ENCODE data around the gene VPS50.
"Not testable (repeated sequence)": the region's sequence is repeated elsewhere in the genome, so short reads cannot be mapped to it uniquely, and the experiment has no call there.

The VPS50 gene

DNA sequence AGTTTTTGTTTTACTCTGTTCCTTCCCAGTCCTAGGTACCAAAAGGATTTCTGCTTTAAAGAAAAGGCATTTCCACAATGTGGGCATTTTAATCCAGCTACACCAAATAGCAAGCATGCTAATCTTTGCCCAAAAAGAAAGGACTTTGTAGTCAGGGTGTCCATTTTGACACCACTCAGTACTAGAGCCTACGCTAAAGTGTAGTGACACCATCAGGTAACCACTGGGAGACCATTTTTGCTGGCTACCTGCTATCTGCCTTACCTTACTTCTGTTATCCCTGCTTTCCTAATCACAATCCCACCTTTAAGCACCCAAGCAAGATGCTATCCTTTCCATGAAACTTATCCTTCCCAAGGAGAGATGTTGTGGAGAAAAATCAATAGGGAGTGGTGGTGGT, 129.7 kb downstream of the VPS50 start:
- peaks cover 8% of the 10 kb centered on the region in 2 donors for H3K36me3 ChIP-seq (ENCODE audit: control insufficient read depth in 2 of 2, insufficient read depth in 2 of 2, low read length in 2 of 2)
- H3K4me1 ChIP-seq (ENCODE audit: control insufficient read depth in 2 of 2, insufficient read depth in 2 of 2, low read length in 2 of 2), result no peaks in the 10 kb centered on the region
- H3K27ac ChIP-seq (ENCODE audit: low read depth in 2 of 2, low read length in 2 of 2), result no peak overlapping the region
- no peaks in the 10 kb centered on the region for H3K27me3 ChIP-seq (ENCODE audit: control insufficient read depth in 2 of 2, insufficient read depth in 2 of 2, low read length in 2 of 2)
- no peak overlapping the region for H3K9ac ChIP-seq (ENCODE audit: low read depth in 1 of 2, low read length in 2 of 2)
- no peaks in the 10 kb centered on the region for H3K9me3 ChIP-seq (ENCODE audit: control insufficient read depth in 2 of 2, low read length in 2 of 2)
- H3K4me3 ChIP-seq (ENCODE audit: low read length in 2 of 2), result no peak overlapping the region

- Histone ChIP-seq H3K27me3 (ENCODE audit: control insufficient read depth in 2 of 2, insufficient read depth in 2 of 2, low read length in 2 of 2) (no peaks in the 10 kb centered on the region), H3K36me3 (ENCODE audit: control insufficient read depth in 2 of 2, insufficient read depth in 2 of 2, low read length in 2 of 2) (no peaks in the 10 kb centered on the region), H3K4me3 (ENCODE audit: low read length in 2 of 2) (no peak overlapping the region), H3K9me3 (ENCODE audit: control insufficient read depth in 2 of 2, low read length in 2 of 2) (no peaks in the 10 kb centered on the region), H3K27ac (ENCODE audit: low read depth in 2 of 2, low read length in 2 of 2) (no peak overlapping the region), H3K9ac (ENCODE audit: low read depth in 1 of 2, low read length in 2 of 2) (no peak overlapping the region), H3K4me1 (ENCODE audit: control insufficient read depth in 2 of 2, insufficient read depth in 2 of 2, low read length in 2 of 2) (no peaks in the 10 kb centered on the region)
These were observed 132.6 kb downstream of the VPS50 start for GRCh38 chr7:93364806-93365205.

DNA sequence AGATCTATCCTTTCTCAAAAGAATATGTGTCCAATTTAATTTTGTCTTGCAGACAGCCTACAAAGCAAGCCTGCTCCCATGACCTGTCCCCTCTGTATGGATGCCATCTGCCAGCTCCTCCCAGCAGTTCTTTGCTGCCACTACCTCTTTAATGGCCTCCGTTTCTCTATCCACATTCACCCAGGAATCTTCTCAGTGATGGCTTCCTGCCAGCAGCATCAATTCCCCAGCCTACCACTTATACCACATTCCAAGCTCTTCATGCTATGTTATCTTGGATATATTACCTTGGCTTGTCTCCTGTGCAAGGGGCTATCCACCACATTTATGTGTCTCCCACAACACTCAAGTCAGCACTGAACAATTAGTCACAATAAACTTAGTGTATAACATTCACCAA, 133.2 kb downstream of the VPS50 start:
- Histone ChIP-seq H3K36me3 (ENCODE audit: control insufficient read depth in 2 of 2, insufficient read depth in 2 of 2, low read length in 2 of 2) (no peaks in the 10 kb centered on the region), H3K27ac (ENCODE audit: low read depth in 2 of 2, low read length in 2 of 2) (no peak overlapping the region), H3K9ac (ENCODE audit: low read depth in 1 of 2, low read length in 2 of 2) (no peak overlapping the region), H3K4me3 (ENCODE audit: low read length in 2 of 2) (no peak overlapping the region), H3K4me1 (ENCODE audit: control insufficient read depth in 2 of 2, insufficient read depth in 2 of 2, low read length in 2 of 2) (no peaks in the 10 kb centered on the region), H3K9me3 (ENCODE audit: control insufficient read depth in 2 of 2, low read length in 2 of 2) (no peaks in the 10 kb centered on the region), H3K27me3 (ENCODE audit: control insufficient read depth in 2 of 2, insufficient read depth in 2 of 2, low read length in 2 of 2) (no peaks in the 10 kb centered on the region)

- H3K9me3 ChIP-seq (ENCODE audit: control insufficient read depth in 2 of 2, low read length in 2 of 2), result no peaks in the 10 kb centered on the region
- H3K9ac ChIP-seq (ENCODE audit: low read depth in 1 of 2, low read length in 2 of 2), result no peak overlapping the region
- H3K27me3 ChIP-seq (ENCODE audit: control insufficient read depth in 2 of 2, insufficient read depth in 2 of 2, low read length in 2 of 2), result no peaks in the 10 kb centered on the region
- no peaks in the 10 kb centered on the region for H3K4me1 ChIP-seq (ENCODE audit: control insufficient read depth in 2 of 2, insufficient read depth in 2 of 2, low read length in 2 of 2)
- H3K4me3 ChIP-seq (ENCODE audit: low read length in 2 of 2), result no peak overlapping the region
- no peak overlapping the region for H3K27ac ChIP-seq (ENCODE audit: low read depth in 2 of 2, low read length in 2 of 2)
- H3K36me3 ChIP-seq (ENCODE audit: control insufficient read depth in 2 of 2, insufficient read depth in 2 of 2, low read length in 2 of 2), result no peaks in the 10 kb centered on the region
These were observed 134.7 kb downstream of the VPS50 start for GRCh38 chr7:93366816-93367215.

GRCh38 chr7:93367254-93367653, 135.1 kb downstream of the VPS50 start:
- Histone ChIP-seq H3K27ac (ENCODE audit: low read depth in 2 of 2, low read length in 2 of 2) (no peak overlapping the region), H3K4me3 (ENCODE audit: low read length in 2 of 2) (no peak overlapping the region), H3K36me3 (ENCODE audit: control insufficient read depth in 2 of 2, insufficient read depth in 2 of 2, low read length in 2 of 2) (no peaks in the 10 kb centered on the region)

GRCh38 chr7:93370937-93371336, 138.8 kb downstream of the VPS50 start:
- not testable (repeated sequence) for H3K4me1 ChIP-seq (ENCODE audit: control insufficient read depth in 2 of 2, insufficient read depth in 2 of 2, low read length in 2 of 2); H3K27ac ChIP-seq (ENCODE audit: low read depth in 2 of 2, low read length in 2 of 2); H3K9me3 ChIP-seq (ENCODE audit: control insufficient read depth in 2 of 2, low read length in 2 of 2); H3K27me3 ChIP-seq (ENCODE audit: control insufficient read depth in 2 of 2, insufficient read depth in 2 of 2, low read length in 2 of 2); H3K4me3 ChIP-seq (ENCODE audit: low read length in 2 of 2); H3K9ac ChIP-seq (ENCODE audit: low read depth in 1 of 2, low read length in 2 of 2); H3K36me3 ChIP-seq (ENCODE audit: control insufficient read depth in 2 of 2, insufficient read depth in 2 of 2, low read length in 2 of 2)

More at GRCh38 chr7:93367254-93367653, 135.1 kb downstream of the VPS50 start:
- no peaks in the 10 kb centered on the region for H3K4me1 ChIP-seq (ENCODE audit: control insufficient read depth in 2 of 2, insufficient read depth in 2 of 2, low read length in 2 of 2)
- no peaks in the 10 kb centered on the region for H3K27me3 ChIP-seq (ENCODE audit: control insufficient read depth in 2 of 2, insufficient read depth in 2 of 2, low read length in 2 of 2)
- no peaks in the 10 kb centered on the region for H3K9me3 ChIP-seq (ENCODE audit: control insufficient read depth in 2 of 2, low read length in 2 of 2)
- no peak overlapping the region for H3K9ac ChIP-seq (ENCODE audit: low read depth in 1 of 2, low read length in 2 of 2)

DNA sequence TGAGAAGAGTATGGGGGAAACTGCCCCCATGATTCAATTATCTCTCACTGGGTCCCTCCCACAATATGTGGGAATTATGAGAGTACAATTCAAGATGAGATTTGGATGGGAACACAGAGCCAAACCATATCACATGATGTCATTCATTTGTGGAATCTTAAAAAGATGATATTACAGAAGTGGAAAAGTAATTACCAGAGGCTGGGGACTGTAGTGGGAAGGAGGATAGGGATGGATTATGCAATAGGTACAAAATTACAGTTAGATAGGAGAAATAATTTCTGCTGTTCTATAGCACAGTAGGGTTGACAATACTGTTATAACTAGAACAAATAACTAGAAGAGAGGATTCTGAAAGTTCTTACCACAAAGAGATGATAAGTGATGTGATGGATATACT, 141.4 kb downstream of the VPS50 start:
- no peaks in the 10 kb centered on the region for H3K36me3 ChIP-seq (ENCODE audit: control insufficient read depth in 2 of 2, insufficient read depth in 2 of 2, low read length in 2 of 2)
- no peaks in the 10 kb centered on the region for H3K27me3 ChIP-seq (ENCODE audit: control insufficient read depth in 2 of 2, insufficient read depth in 2 of 2, low read length in 2 of 2)
- no peaks in the 10 kb centered on the region for H3K4me1 ChIP-seq (ENCODE audit: control insufficient read depth in 2 of 2, insufficient read depth in 2 of 2, low read length in 2 of 2)
- H3K9me3 ChIP-seq (ENCODE audit: control insufficient read depth in 2 of 2, low read length in 2 of 2), result no peaks in the 10 kb centered on the region
- H3K9ac ChIP-seq (ENCODE audit: low read depth in 1 of 2, low read length in 2 of 2), result no peak overlapping the region
- no peak overlapping the region for H3K27ac ChIP-seq (ENCODE audit: low read depth in 2 of 2, low read length in 2 of 2)
- H3K4me3 ChIP-seq (ENCODE audit: low read length in 2 of 2), result no peak overlapping the region

GRCh38 chr7:93374345-93374940, 142.3 kb downstream of the VPS50 start:
- H3K36me3 ChIP-seq (ENCODE audit: control insufficient read depth in 2 of 2, insufficient read depth in 2 of 2, low read length in 2 of 2), result no peaks in the 10 kb centered on the region
- H3K27me3 ChIP-seq (ENCODE audit: control insufficient read depth in 2 of 2, insufficient read depth in 2 of 2, low read length in 2 of 2), result no peaks in the 10 kb centered on the region
- no peaks in the 10 kb centered on the region for H3K4me1 ChIP-seq (ENCODE audit: control insufficient read depth in 2 of 2, insufficient read depth in 2 of 2, low read length in 2 of 2)
- H3K27ac ChIP-seq (ENCODE audit: low read depth in 2 of 2, low read length in 2 of 2), result no peak overlapping the region
- no peaks in the 10 kb centered on the region for H3K9me3 ChIP-seq (ENCODE audit: control insufficient read depth in 2 of 2, low read length in 2 of 2)
- no peak overlapping the region for H3K9ac ChIP-seq (ENCODE audit: low read depth in 1 of 2, low read length in 2 of 2)
- H3K4me3 ChIP-seq (ENCODE audit: low read length in 2 of 2), result no peak overlapping the region

GRCh38 chr7:93375603-93376002, 143.4 kb downstream of the VPS50 start:
- Histone ChIP-seq H3K4me3 (ENCODE audit: low read length in 2 of 2) (no peak overlapping the region), H3K27me3 (ENCODE audit: control insufficient read depth in 2 of 2, insufficient read depth in 2 of 2, low read length in 2 of 2) (no peaks in the 10 kb centered on the region), H3K9ac (ENCODE audit: low read depth in 1 of 2, low read length in 2 of 2) (no peak overlapping the region), H3K9me3 (ENCODE audit: control insufficient read depth in 2 of 2, low read length in 2 of 2) (no peaks in the 10 kb centered on the region), H3K4me1 (ENCODE audit: control insufficient read depth in 2 of 2, insufficient read depth in 2 of 2, low read length in 2 of 2) (no peaks in the 10 kb centered on the region), H3K36me3 (ENCODE audit: control insufficient read depth in 2 of 2, insufficient read depth in 2 of 2, low read length in 2 of 2) (no peaks in the 10 kb centered on the region), H3K27ac (ENCODE audit: low read depth in 2 of 2, low read length in 2 of 2) (no peak overlapping the region)

DNA sequence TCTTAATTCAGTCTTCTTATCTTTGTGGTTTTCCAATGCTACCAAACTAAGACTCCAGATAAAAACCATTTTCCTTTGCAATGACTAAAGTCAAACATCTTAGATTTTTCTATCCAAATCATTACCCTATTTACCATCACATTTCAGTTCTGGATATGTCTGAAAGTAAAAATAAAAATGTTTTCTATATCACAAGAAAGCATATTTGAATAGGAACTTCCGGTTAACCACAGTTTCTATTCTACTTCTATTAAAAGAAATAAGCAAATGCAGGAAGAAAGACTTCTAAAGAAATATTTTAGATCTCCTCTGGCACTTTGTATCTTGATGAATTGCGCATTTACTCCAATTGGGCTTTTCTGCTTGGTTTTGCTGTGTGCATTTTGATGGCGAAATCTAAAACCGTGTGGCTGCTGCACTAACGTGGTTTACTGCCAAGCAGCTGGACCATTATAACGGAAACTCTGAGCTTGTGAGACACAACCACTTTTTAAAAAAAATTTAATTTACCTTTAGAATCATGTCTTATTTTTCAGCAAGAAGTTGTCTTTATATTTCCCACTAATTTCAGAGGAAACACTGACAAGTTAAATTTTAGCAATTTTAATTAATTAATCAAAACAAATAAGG, 146.1 kb downstream of the VPS50 start:
- Histone ChIP-seq H3K27ac (ENCODE audit: low read depth in 2 of 2, low read length in 2 of 2) (no peak overlapping the region), H3K9me3 (ENCODE audit: control insufficient read depth in 2 of 2, low read length in 2 of 2) (no peaks in the 10 kb centered on the region), H3K36me3 (ENCODE audit: control insufficient read depth in 2 of 2, insufficient read depth in 2 of 2, low read length in 2 of 2) (no peaks in the 10 kb centered on the region), H3K27me3 (ENCODE audit: control insufficient read depth in 2 of 2, insufficient read depth in 2 of 2, low read length in 2 of 2) (no peaks in the 10 kb centered on the region), H3K4me1 (ENCODE audit: control insufficient read depth in 2 of 2, insufficient read depth in 2 of 2, low read length in 2 of 2) (no peaks in the 10 kb centered on the region), H3K4me3 (ENCODE audit: low read length in 2 of 2) (no peak overlapping the region), H3K9ac (ENCODE audit: low read depth in 1 of 2, low read length in 2 of 2) (no peak overlapping the region)
